HFFc6 (cell line): Measurements from ENCODE around the gene HECW1. TPM values are rescaled to one million over a fixed set of nuclear protein-coding genes. Genes with fewer than 3 reads are reported as not detected.

Source experiments
- DNase-seq: peaks from one replicate; pipeline ENCODE4 v3.0.0-alpha.2; 2018
- H3K27ac Mint-ChIP-seq: 2 replicates; pipeline ENCODE4 v1.8.0; 2020; ENCODE audit warnings: mild to moderate bottlenecking, mixed read lengths
- H3K27me3 Mint-ChIP-seq: 2 replicates; pipeline ENCODE4 v1.8.0; 2021; ENCODE audit warnings: mild to moderate bottlenecking, moderate library complexity, mixed read lengths; ENCODE audit not compliant: insufficient read depth
- H3K36me3 Mint-ChIP-seq: 2 replicates; pipeline ENCODE4 v1.8.0; 2021; ENCODE audit warnings: low read depth, mixed read lengths
- H3K4me1 Mint-ChIP-seq: 2 replicates; pipeline ENCODE4 v1.8.0; 2020; ENCODE audit warnings: low read depth, mixed read lengths
- H3K4me3 Mint-ChIP-seq: 2 replicates; pipeline ENCODE4 v1.8.0; 2020; ENCODE audit warnings: mild to moderate bottlenecking, moderate library complexity, mixed read lengths
- H3K9me3 Mint-ChIP-seq: 2 replicates; pipeline ENCODE4 v1.8.0; 2020; ENCODE audit warnings: mild to moderate bottlenecking, mixed read lengths
- total RNA-seq, 6 experiments: library from RNA; stranded (reverse); fragmentation: NEBNext Ultra II Directional; extraction: Animal tissue kit (Norgen Biotek cat#: 25700); gene quantifications; 2 replicates in 1 of 6; 3 replicates in 5 of 6; pipeline ENCODE4 v1.2.3, GENCODE V29; 2021
- TF ChIP-seq, protein P1 (sequence below): fragments of 200-600 bp; sonication (generic); IDR thresholded peaks from 2 replicates; pipeline ENCODE4 v1.5.0; 2021; ENCODE audit warnings: antibody characterized with exemption, mild to moderate bottlenecking

HECW1 gene
- total RNA-seq, 6 experiments from 2014 or later: 3.4 to 6.5 (median 5.3) TPM

DNA sequence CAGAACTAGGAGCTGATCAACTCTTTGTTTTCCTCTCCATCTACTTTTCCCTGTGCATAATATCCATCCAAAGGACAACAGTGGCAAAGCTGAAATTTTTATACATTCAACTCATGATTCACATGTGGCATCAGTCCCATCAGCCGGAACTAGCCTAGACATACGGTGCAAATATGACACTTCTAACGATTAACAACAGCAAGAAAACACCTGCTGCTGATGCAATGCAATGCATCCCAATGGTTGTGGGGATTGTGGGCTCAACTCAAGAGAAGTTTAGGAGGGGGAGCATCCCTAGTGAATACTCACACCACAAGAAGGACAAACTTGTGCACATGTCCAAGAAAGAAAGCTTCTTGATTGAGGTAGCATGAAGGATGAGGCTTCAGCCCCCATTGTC lies 449.9 kb downstream of the HECW1 start:
- H3K27me3 Mint-ChIP-seq: peaks cover 4% of the 10 kb centered on the region; the same call in 1 of the 2 replicates
- H3K27ac Mint-ChIP-seq: no peak overlapping the region
- TF ChIP-seq, protein P1, sequence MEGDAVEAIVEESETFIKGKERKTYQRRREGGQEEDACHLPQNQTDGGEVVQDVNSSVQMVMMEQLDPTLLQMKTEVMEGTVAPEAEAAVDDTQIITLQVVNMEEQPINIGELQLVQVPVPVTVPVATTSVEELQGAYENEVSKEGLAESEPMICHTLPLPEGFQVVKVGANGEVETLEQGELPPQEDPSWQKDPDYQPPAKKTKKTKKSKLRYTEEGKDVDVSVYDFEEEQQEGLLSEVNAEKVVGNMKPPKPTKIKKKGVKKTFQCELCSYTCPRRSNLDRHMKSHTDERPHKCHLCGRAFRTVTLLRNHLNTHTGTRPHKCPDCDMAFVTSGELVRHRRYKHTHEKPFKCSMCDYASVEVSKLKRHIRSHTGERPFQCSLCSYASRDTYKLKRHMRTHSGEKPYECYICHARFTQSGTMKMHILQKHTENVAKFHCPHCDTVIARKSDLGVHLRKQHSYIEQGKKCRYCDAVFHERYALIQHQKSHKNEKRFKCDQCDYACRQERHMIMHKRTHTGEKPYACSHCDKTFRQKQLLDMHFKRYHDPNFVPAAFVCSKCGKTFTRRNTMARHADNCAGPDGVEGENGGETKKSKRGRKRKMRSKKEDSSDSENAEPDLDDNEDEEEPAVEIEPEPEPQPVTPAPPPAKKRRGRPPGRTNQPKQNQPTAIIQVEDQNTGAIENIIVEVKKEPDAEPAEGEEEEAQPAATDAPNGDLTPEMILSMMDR: no peak
- no peak overlapping the region for H3K4me3 Mint-ChIP-seq
- no peak for DNase-seq
- H3K4me1 Mint-ChIP-seq: peaks cover 28% of the 10 kb centered on the region
- H3K9me3 Mint-ChIP-seq: no peaks in the 10 kb centered on the region
- H3K36me3 Mint-ChIP-seq: peaks cover 7% of the 10 kb centered on the region; the same call in 1 of the 2 replicates

GRCh38 chr7:43565786-43566185 lies 453.3 kb downstream of the HECW1 start:
- Mint-ChIP-seq H3K4me1 (peaks cover 50% of the 10 kb centered on the region), H3K27me3 (0 out of 2 replicates have a peak, but pooled peaks cover 4% of the 10 kb centered on the region), H3K9me3 (no peaks in the 10 kb centered on the region), H3K4me3 (peak overlapping the region; percentile 27; the same call in 1 of the 2 replicates), H3K27ac (no peak overlapping the region), H3K36me3 (peaks cover 9% of the 10 kb centered on the region)
- no peak for DNase-seq
- TF ChIP-seq, protein P1: no peak

GRCh38 chr7:43568529-43568928 lies 456.1 kb downstream of the HECW1 start:
- TF ChIP-seq, protein P1: no peak
- DNase-seq: peak; percentile 27
- Mint-ChIP-seq H3K27me3 (no peaks in the 10 kb centered on the region), H3K4me1 (peaks cover 63% of the 10 kb centered on the region), H3K9me3 (no peaks in the 10 kb centered on the region), H3K4me3 (no peak overlapping the region), H3K36me3 (peaks cover 9% of the 10 kb centered on the region), H3K27ac (peak overlapping the region; percentile 87)

- TF ChIP-seq, protein P1: no peak
- peak; percentile 76 for DNase-seq
- H3K9me3 Mint-ChIP-seq: no peaks in the 10 kb centered on the region
- peaks cover 63% of the 10 kb centered on the region for H3K4me1 Mint-ChIP-seq
- H3K36me3 Mint-ChIP-seq: peaks cover 9% of the 10 kb centered on the region
- no peaks in the 10 kb centered on the region for H3K27me3 Mint-ChIP-seq
- peak overlapping the region; percentile 41 for H3K4me3 Mint-ChIP-seq
- peak overlapping the region; percentile 98 for H3K27ac Mint-ChIP-seq
Measured at GRCh38 chr7:43569424-43569823, 457.0 kb downstream of the HECW1 start.

- H3K27ac Mint-ChIP-seq: peak overlapping the region; percentile 98
- H3K9me3 Mint-ChIP-seq: no peaks in the 10 kb centered on the region
- peaks cover 60% of the 10 kb centered on the region for H3K4me1 Mint-ChIP-seq
- DNase-seq: peak; percentile 54
- no peak overlapping the region for H3K4me3 Mint-ChIP-seq
- peaks cover 9% of the 10 kb centered on the region for H3K36me3 Mint-ChIP-seq
- H3K27me3 Mint-ChIP-seq: no peaks in the 10 kb centered on the region
- TF ChIP-seq, protein P1: no peak
Measured at GRCh38 chr7:43570688-43571365, 458.4 kb downstream of the HECW1 start.
